NCI-H2107 treated with DMSO at 0.1 percent for 48 hours (cell line): ENCODE data around the gene EEPD1.
"Not testable (repeated sequence)": the region's sequence is repeated elsewhere in the genome, so short reads cannot be mapped to it uniquely, and the experiment has no call there.

Source experiments
- DNase-seq: peaks from one replicate; lab custom pipeline; 2025; ENCODE audit not compliant: unreplicated experiment; lab: John Stamatoyannopoulos, UW

EEPD1 gene

GRCh38 chr7:36314491-36314890, 161.4 kb downstream of the EEPD1 start:
- no peak for DNase-seq

GRCh38 chr7:36315309-36315944, 162.4 kb downstream of the EEPD1 start:
- DNase-seq = no peak

DNA sequence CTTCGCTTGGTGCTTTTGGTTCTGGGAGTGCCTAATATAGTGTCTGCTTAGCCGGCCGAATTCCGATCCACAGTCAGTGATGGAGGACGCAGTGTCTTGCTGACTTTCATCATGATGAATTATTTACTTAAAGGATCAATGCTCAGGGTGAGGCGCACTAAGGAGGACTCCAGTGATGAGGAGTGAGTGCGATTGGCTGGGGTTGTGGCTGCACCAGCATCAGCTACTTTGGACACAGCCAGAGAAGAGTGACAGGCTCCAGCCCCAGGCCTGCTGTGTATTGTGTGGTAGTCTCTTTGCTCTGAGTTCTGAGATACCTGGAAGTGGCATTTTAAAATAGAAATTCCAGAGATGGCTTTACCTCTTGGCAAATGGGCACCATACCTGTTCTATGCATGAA, 163.3 kb downstream of the EEPD1 start:
- DNase-seq = no peak

GRCh38 chr7:36317276-36317675, 164.2 kb downstream of the EEPD1 start:
- no peak for DNase-seq

GRCh38 chr7:36318116-36318515, 165.1 kb downstream of the EEPD1 start:
- DNase-seq = no peak

DNA sequence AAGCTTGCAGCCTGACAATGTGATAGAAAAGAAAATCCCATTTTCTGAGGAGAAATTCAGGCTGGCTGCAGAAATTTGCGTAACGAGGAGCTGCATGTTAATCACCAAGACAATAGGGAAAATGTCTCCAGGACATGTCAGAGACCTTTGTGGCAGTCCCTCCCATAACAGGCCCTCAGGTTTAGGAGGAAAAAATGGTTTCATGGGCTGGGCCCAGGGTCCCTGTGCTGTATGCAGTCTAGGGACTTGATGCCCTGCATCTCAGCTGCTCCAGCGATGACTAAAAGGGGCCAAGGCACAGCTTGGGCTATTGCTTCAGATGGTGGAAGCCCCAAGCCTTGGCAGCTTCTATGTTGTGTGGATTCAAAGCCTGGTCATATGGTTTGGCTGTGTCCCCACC, 168.2 kb downstream of the EEPD1 start:
- DNase-seq = not testable (repeated sequence)

GRCh38 chr7:36336390-36336789, 183.3 kb downstream of the EEPD1 start:
- DNase-seq = no peak

GRCh38 chr7:36338256-36338655, 185.2 kb downstream of the EEPD1 start:
- DNase-seq = no peak

DNA sequence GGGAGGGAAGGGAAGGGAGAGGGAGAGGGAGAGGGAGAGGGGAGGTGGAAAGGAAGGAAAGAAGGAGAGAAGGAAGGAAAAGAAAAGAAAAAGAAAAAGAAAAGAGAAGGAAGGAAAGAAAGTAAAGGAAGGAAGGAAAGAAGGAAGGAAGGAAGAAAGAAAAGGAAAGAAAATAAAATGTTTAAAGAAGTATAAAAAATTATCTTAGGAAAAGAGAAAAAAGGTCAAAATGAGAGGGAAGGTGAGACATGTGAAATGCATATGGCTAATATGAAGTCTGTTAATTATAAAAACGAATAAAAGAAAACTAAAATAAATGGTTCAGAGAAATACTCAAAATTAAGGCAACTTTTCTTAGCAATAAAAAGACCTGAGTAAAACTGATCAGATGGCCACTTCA, 190.5 kb downstream of the EEPD1 start:
- DNase-seq = no peak

DNA sequence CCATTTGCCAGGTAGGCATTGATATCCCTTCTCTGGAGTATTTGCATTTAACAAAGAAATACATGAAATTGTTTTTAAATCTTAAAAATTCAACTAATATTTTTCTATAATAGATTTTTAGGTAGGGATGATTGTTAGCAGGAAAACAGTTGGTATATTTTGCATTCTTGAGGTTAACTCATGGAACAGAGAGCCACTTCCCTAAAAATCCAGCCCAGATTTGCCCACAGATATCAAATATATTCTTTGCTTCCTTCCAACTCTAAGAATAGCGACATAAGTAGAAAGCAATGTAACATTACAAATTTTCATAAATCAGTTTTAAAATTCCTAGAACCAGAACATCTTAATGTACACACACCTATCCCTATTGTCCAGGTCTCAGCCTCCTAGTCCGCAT, 191.6 kb downstream of the EEPD1 start:
- DNase-seq = no peak

DNA sequence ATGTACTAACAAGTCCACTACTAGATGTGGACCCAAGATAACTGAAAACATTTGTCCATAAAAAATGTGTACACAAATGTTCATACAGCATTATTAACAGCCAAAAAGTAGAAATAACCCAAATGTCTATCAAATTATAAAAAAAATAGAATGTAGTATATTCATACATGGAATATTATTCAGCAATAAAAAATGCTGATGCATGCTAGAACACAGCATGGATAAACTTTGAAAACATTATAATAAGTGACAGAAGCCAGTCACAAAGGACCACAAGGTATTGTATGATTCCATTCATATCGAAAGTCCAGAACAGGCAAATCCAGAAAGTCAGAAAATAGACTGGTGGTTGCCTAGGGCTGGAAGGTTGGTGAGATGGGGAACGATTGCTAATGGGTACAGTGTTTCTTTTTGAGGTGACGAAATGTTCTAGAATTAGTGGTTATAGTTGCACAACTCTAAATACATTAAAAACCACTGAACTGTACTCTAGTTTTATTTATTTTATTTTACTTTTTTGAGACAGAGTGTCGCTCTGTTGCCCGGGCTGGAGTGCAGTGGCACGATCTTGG, 193.3 kb downstream of the EEPD1 start:
- no peak for DNase-seq

DNA sequence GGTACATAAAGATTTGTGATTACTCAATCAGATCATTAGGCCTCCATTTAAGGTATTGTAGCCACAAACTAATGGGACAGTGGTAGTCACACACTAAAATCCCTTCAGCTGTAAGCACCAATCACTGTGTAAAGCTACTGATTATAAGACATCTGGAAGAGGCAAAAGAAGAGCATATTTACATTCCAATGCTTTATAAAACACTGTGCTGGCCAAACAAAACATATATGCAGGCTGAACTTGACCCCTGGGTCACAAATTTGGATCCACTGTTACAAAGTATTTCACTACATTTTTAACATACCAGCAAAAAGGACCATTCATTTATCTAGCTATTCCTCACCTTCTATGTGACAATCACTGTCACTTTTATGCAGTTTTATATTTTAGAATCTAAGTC, 195.2 kb downstream of the EEPD1 start:
- no peak for DNase-seq

- DNase-seq = no peak
Measured at GRCh38 chr7:36348771-36349170, 195.7 kb downstream of the EEPD1 start.

GRCh38 chr7:36349626-36350025, 196.6 kb downstream of the EEPD1 start:
- DNase-seq = no peak
